Muscle layer of colon (tissue), 2 donors: ENCODE measurements around the gene ACCSL.

Experiments used
- H3K27ac ChIP-seq: one replicate; pipeline ENCODE4 v1.7.0; 2013; ENCODE audit warnings: low read depth, mild to moderate bottlenecking, low read length, moderate library complexity
- H3K27me3 ChIP-seq, 2 donors: one replicate each; pipeline ENCODE4 v1.7.0; 2013; ENCODE audit warnings: low read length in 2 of 2, mild to moderate bottlenecking in 2 of 2; ENCODE audit not compliant: insufficient read depth in 2 of 2, control insufficient read depth in 1 of 2
- H3K36me3 ChIP-seq: one replicate; pipeline ENCODE4 v1.7.0; 2013; ENCODE audit warnings: mild to moderate bottlenecking, low read length; ENCODE audit not compliant: insufficient read depth
- H3K4me1 ChIP-seq: one replicate; pipeline ENCODE4 v1.7.0; 2013; ENCODE audit warnings: mild to moderate bottlenecking, low read length; ENCODE audit not compliant: insufficient read depth
- H3K4me3 ChIP-seq, 2 donors: one replicate each; pipeline ENCODE4 v1.7.0; 2013; ENCODE audit warnings: low read length in 2 of 2, low read depth in 1 of 2, mild to moderate bottlenecking in 1 of 2, moderate library complexity in 1 of 2
- H3K9ac ChIP-seq: one replicate; pipeline ENCODE4 v1.7.0; 2013; ENCODE audit warnings: low read length
- H3K9me3 ChIP-seq: one replicate; pipeline ENCODE4 v1.7.0; 2013; ENCODE audit warnings: mild to moderate bottlenecking, low read length
- donor health status: abdominal sarcoma.
- donor health status: Adenocarcinoma of cecum.

ACCSL gene

GRCh38 chr11:44047931-44048431 is at the start of gene ACCSL:
TSS of gene ACCSL (plus strand) at chr11:44047981. CDS start at chr11:44048037, 56 bp downstream.
- Histone ChIP-seq H3K9ac (no peak within 1 kb of the TSS), H3K9me3 (no peaks in the 10 kb centered on the region), H3K36me3 (no peaks in the 10 kb centered on the region), H3K4me1 (no peaks in the 10 kb centered on the region), H3K27ac (no peak within 1 kb of the TSS), H3K4me3 (no peak within 1 kb of the TSS), H3K27me3 (no peaks in the 10 kb centered on the region)

GRCh38 chr11:43998308-43998707 is 49.5 kb upstream of the ACCSL start:
- no peak overlapping the region for H3K9ac ChIP-seq
- no peaks in the 10 kb centered on the region for H3K9me3 ChIP-seq
- peaks cover 2% of the 10 kb centered on the region for H3K4me1 ChIP-seq
- H3K36me3 ChIP-seq = no peaks in the 10 kb centered on the region
- H3K27ac ChIP-seq = no peak overlapping the region
- H3K4me3 ChIP-seq = no peak overlapping the region
- H3K27me3 ChIP-seq = no peaks in the 10 kb centered on the region

GRCh38 chr11:44000731-44001130 is 47.0 kb upstream of the ACCSL start:
- Histone ChIP-seq H3K9ac (no peak overlapping the region), H3K27me3 (no peaks in the 10 kb centered on the region)

GRCh38 chr11:44002191-44003093 is 45.3 kb upstream of the ACCSL start:
- no peaks in the 10 kb centered on the region for H3K9me3 ChIP-seq
- no peak overlapping the region for H3K27ac ChIP-seq
- no peak overlapping the region for H3K9ac ChIP-seq
- H3K4me3 ChIP-seq = no peak overlapping the region
- H3K27me3 ChIP-seq = no peaks in the 10 kb centered on the region
- no peaks in the 10 kb centered on the region for H3K36me3 ChIP-seq
- H3K4me1 ChIP-seq = no peaks in the 10 kb centered on the region

More at GRCh38 chr11:44000731-44001130, 47.0 kb upstream of the ACCSL start:
- Histone ChIP-seq H3K4me1 (no peaks in the 10 kb centered on the region), H3K9me3 (no peaks in the 10 kb centered on the region), H3K4me3 (no peak overlapping the region), H3K27ac (no peak overlapping the region), H3K36me3 (no peaks in the 10 kb centered on the region)

- no peaks in the 10 kb centered on the region for H3K27me3 ChIP-seq
- no peak overlapping the region for H3K27ac ChIP-seq
- no peaks in the 10 kb centered on the region for H3K4me1 ChIP-seq
- no peaks in the 10 kb centered on the region for H3K36me3 ChIP-seq
- no peak overlapping the region for H3K9ac ChIP-seq
- H3K9me3 ChIP-seq = no peaks in the 10 kb centered on the region
- H3K4me3 ChIP-seq = no peak overlapping the region
These were observed 43.9 kb upstream of the ACCSL start for GRCh38 chr11:44003736-44004451.

GRCh38 chr11:44004452-44005062 is 43.2 kb upstream of the ACCSL start:
- H3K4me3 ChIP-seq = no peak overlapping the region
- no peaks in the 10 kb centered on the region for H3K4me1 ChIP-seq
- H3K9ac ChIP-seq = no peak overlapping the region
- no peaks in the 10 kb centered on the region for H3K27me3 ChIP-seq
- H3K9me3 ChIP-seq = no peaks in the 10 kb centered on the region
- H3K27ac ChIP-seq = no peak overlapping the region
- no peaks in the 10 kb centered on the region for H3K36me3 ChIP-seq

- Histone ChIP-seq H3K27me3 (no peaks in the 10 kb centered on the region), H3K36me3 (no peaks in the 10 kb centered on the region), H3K27ac (no peak overlapping the region), H3K9ac (no peak overlapping the region), H3K4me1 (no peaks in the 10 kb centered on the region), H3K9me3 (no peaks in the 10 kb centered on the region), H3K4me3 (no peak overlapping the region)
These were observed 42.6 kb upstream of the ACCSL start for GRCh38 chr11:44005063-44005701.

- Histone ChIP-seq H3K36me3 (no peaks in the 10 kb centered on the region), H3K27ac (no peak overlapping the region), H3K4me1 (no peaks in the 10 kb centered on the region)
These were observed 41.8 kb upstream of the ACCSL start for GRCh38 chr11:44005956-44006355.

GRCh38 chr11:44006917-44007361 is 40.8 kb upstream of the ACCSL start:
- H3K36me3 ChIP-seq = no peaks in the 10 kb centered on the region
- H3K27ac ChIP-seq = no peak overlapping the region
- no peak overlapping the region for H3K9ac ChIP-seq
- H3K4me1 ChIP-seq = no peaks in the 10 kb centered on the region
- no peak overlapping the region for H3K4me3 ChIP-seq
- H3K27me3 ChIP-seq = no peaks in the 10 kb centered on the region
- H3K9me3 ChIP-seq = no peaks in the 10 kb centered on the region

More at GRCh38 chr11:44005956-44006355, 41.8 kb upstream of the ACCSL start:
- Histone ChIP-seq H3K9ac (no peak overlapping the region), H3K27me3 (no peaks in the 10 kb centered on the region), H3K4me3 (no peak overlapping the region), H3K9me3 (no peaks in the 10 kb centered on the region)

- Histone ChIP-seq H3K4me3 (no peak overlapping the region), H3K27ac (no peak overlapping the region), H3K9ac (no peak overlapping the region), H3K4me1 (no peaks in the 10 kb centered on the region), H3K27me3 (no peaks in the 10 kb centered on the region), H3K9me3 (no peaks in the 10 kb centered on the region), H3K36me3 (no peaks in the 10 kb centered on the region)
These were observed 40.2 kb upstream of the ACCSL start for GRCh38 chr11:44007481-44008087.
